Ovary (tissue), 9 donors: ENCODE measurements around the gene SH3RF1. TPM values are rescaled to one million over a fixed set of nuclear protein-coding genes. Genes with fewer than 3 reads are reported as not detected.

Experiments used
- DNase-seq, 5 donors: peaks; one replicate each; pipeline ENCODE4 v3.0.0-alpha.2; 2019 to 2020
- H3K27ac ChIP-seq, 2 donors: fragments of 200-600 bp; one replicate each; pipeline versions ENCODE4 v1.5.1 to v1.8.0; 2019 to 2022
- H3K27me3 ChIP-seq: fragments of 200-600 bp; one replicate; pipeline ENCODE4 v1.8.0; 2022
- H3K36me3 ChIP-seq: fragments of 200-600 bp; sonication (generic); one replicate; pipeline ENCODE4 v1.5.1; 2019
- H3K4me1 ChIP-seq: one replicate; pipeline ENCODE4 v1.8.1; 2013; ENCODE audit warnings: mild to moderate bottlenecking, moderate library complexity; ENCODE audit not compliant: insufficient read depth
- H3K4me3 ChIP-seq: fragments of 200-600 bp; sonication (generic); one replicate; pipeline ENCODE4 v1.5.1; 2017
- H3K9me3 ChIP-seq, 2 donors: fragments of 200-600 bp in 1 of 2; sonication (generic) in 1 of 2; one replicate each; pipeline versions ENCODE4 v1.5.1 to v1.8.1; 2013 to 2019; ENCODE audit warnings: mild to moderate bottlenecking in 1 of 2, moderate library complexity in 1 of 2
- EP300 ChIP-seq: sonication (generic); formaldehyde crosslinking; IDR thresholded peaks from one replicate; pipeline ENCODE4 v1.6.1; 2017; ENCODE audit warnings: antibody characterized with exemption
- POLR2A ChIP-seq: fragments of 450-650 bp; IDR thresholded peaks from one replicate; pipeline ENCODE4 v1.6.1; 2017; ENCODE audit warnings: antibody characterized with exemption, mild to moderate bottlenecking, moderate library complexity
- WGBS, 3 donors: extraction: QIAGEN DNeasy Blood & Tissue Kit in 1 of 3; methylation state at CpG; one replicate each; pipeline versions ENCODE4 v1.1.5 to v1.1.7; 2013 to 2017; 5-methylcytosine and 5-hydroxymethylcytosine counted together
- intact Hi-C, 4 donors: fragments of 100-400 bp; cut with DNase I; formaldehyde crosslinking; loops; one replicate each; pipeline versions ENCODE4 v1.11.0 to v1.15.1; 2022 to 2023
- polyA plus RNA-seq, 2 donors: library from polyadenylated mRNA; stranded (reverse); fragments of 200-250 nt in 1 of 2; fragments of 350-450 nt in 1 of 2; fragmentation: Illumina TruSeq in 1 of 2; extraction: RNeasy Lipid Tissue Mini Kit (QIAGEN cat#74804) in 1 of 2; gene quantifications; one replicate each; pipeline ENCODE4 v1.2.3, GENCODE V29; 2013 to 2014
- total RNA-seq, 7 donors: library from RNA; depleted of rRNA in 2 of 7; stranded (reverse); fragments of >200 nt in 2 of 7; fragmentation: NEBNext Ultra II Directional in 3 of 7; extraction: Animal tissue kit (Norgen Biotek cat#: 25700) in 3 of 7; gene quantifications; one replicate each; pipeline versions ENCODE4 v1.1.0 to v1.2.4, GENCODE V29; 2016 to 2023
- TF ChIP-seq, protein P1 (sequence below), 3 donors: fragments of 450-650 bp in 2 of 3; fragments of 200-600 bp in 1 of 3; IDR thresholded peaks; one replicate each; pipeline versions ENCODE4 v1.5.1 to v1.8.0; 2016 to 2022; ENCODE audit warnings: antibody characterized with exemption in 3 of 3, mild to moderate bottlenecking in 1 of 3
- donor health status: DM: no; HTN: no; CAD: no; lungs with moderate emphysema.
- donor health status: DM: no; HTN: no; CAD: no.
- donor health status: Bipolar disorder and iron deficiency.
- donor health status: DM: yes; HTN: yes; CAD: no.
- donor health status: DM: no; HTN: no; CAD: no.
- donor health status: DM: yes; HTN: yes; CAD: no.

The SH3RF1 gene
- total and polyA plus RNA-seq, 9 donors = 8.2 to 32.6 (median 22.3) TPM

DNA sequence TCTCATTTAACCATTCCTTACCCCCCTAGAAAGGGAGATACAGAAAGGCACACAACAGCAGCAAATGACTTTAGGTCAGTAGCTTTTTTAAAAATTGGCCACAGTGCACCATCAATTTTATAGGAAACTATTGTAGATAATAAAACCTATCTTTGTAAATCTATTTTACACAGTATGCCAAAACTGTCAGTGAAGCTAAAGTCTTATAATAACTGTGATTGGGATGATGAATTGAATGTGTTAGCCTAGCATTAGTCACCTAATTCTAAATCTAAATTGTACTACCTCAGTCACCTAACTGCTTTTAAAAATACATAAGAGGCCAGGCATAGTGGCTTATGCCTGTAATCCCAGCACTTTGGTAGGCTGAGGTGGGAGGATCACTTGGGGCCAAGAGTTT lies 44.2 kb downstream of the SH3RF1 start:
- DNase-seq = no peak
- TF ChIP-seq POLR2A = no peak
- no peak overlapping the region for H3K27ac ChIP-seq
- H3K27me3 ChIP-seq = no peaks in the 10 kb centered on the region
- peaks cover 3% of the 10 kb centered on the region for H3K4me1 ChIP-seq
- no peak overlapping the region for H3K4me3 ChIP-seq
- no peaks in the 10 kb centered on the region for H3K36me3 ChIP-seq
- no peaks in the 10 kb centered on the region for H3K9me3 ChIP-seq
- intact Hi-C loops = no loop called here

DNA sequence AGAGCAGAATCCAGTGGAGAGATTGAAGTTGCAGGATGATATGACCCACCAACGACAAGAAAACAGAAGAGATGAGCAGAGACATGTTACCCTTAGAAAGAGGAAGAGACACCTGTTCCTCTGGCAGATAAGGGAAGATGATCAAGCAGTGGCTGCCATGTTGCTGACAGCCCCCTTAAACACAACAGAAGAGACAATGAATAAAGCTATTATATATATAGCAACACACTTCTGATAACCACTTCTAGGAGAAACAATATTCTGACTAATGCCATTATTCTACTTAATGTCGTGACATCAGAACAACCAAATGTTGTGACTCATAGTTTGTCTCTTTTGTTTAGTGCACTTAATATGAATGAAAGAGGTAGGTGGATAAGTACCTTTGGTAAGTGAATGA lies 44.9 kb downstream of the SH3RF1 start:
- DNase-seq = no peak
- H3K4me1 ChIP-seq = peaks cover 3% of the 10 kb centered on the region
- WGBS, 3 donors = 40 to 55% (median 40%) methylated on average over 2 of the region's 2 CpGs
- no peaks in the 10 kb centered on the region for H3K27me3 ChIP-seq
- no peak overlapping the region for H3K4me3 ChIP-seq
- intact Hi-C loops = no loop called here
- H3K27ac ChIP-seq = no peak overlapping the region
- TF ChIP-seq, protein P1, sequence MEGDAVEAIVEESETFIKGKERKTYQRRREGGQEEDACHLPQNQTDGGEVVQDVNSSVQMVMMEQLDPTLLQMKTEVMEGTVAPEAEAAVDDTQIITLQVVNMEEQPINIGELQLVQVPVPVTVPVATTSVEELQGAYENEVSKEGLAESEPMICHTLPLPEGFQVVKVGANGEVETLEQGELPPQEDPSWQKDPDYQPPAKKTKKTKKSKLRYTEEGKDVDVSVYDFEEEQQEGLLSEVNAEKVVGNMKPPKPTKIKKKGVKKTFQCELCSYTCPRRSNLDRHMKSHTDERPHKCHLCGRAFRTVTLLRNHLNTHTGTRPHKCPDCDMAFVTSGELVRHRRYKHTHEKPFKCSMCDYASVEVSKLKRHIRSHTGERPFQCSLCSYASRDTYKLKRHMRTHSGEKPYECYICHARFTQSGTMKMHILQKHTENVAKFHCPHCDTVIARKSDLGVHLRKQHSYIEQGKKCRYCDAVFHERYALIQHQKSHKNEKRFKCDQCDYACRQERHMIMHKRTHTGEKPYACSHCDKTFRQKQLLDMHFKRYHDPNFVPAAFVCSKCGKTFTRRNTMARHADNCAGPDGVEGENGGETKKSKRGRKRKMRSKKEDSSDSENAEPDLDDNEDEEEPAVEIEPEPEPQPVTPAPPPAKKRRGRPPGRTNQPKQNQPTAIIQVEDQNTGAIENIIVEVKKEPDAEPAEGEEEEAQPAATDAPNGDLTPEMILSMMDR (IDR thresholded peaks at IDR 0.05) = no peak
- TF ChIP-seq POLR2A = no peak
- no peak for TF ChIP-seq EP300
- no peaks in the 10 kb centered on the region for H3K9me3 ChIP-seq
- no peaks in the 10 kb centered on the region for H3K36me3 ChIP-seq

DNA sequence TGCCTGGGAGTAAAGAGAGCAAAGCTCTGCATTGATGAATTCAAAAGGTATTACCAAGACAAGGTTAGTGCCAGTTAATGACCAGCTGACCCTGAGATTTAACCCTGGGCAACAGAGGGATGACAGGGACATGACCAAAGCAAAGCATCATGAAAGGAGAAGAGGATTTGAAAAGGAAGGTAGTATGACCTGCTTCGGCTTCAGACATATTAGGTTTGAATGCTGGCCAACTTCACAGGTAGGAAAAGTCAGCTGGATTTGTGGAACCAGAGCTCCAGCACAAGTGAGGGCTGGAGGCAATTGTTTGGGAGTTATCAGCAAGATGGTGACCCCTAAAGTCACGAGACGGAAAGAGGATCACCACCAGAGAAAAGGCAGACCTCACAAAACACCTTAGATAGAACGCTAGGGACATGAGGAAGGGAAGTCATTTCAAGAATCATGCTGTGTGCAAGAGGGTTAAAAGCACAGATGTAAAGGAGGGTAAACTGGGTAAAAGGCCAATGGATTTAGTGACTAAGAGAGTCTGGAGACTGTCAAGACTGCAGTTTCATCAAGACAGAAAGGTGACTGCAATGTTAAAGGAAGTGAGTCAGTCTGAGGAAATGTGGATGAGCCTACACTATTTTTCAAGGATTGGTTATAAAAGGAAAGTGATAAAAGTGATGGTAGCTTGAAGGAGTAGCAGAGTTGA lies 45.6 kb downstream of the SH3RF1 start:
- TF ChIP-seq, protein P1 (IDR thresholded peaks at IDR 0.05) = no peak

DNA sequence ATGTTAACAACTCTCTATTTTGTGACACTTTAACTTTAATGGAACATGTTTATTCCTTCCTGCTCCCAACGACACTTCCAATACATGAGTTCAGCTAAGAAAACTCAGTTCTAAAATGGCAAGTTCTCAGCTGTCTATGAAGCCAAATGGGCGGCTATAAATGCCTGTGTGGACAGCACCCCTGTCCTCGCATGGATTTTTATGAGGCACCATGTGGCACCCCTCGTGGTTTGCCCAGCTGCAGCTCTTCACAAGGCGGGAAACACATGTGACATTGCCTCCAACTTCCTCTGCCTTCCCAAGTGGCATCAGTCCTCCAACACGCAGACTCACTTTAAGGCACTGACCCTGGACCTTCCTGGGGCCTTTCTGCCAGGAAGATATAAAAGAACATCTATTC lies 48.0 kb downstream of the SH3RF1 start:
- Histone ChIP-seq H3K4me3 (no peak overlapping the region), H3K4me1 (peaks cover 8% of the 10 kb centered on the region), H3K27me3 (no peaks in the 10 kb centered on the region), H3K9me3 (no peaks in the 10 kb centered on the region), H3K27ac (no peak overlapping the region), H3K36me3 (no peaks in the 10 kb centered on the region)
- WGBS, 3 donors = 70 to 74% (median 73%) methylated on average over 6 of the region's 6 CpGs
- TF ChIP-seq, protein P1 (IDR thresholded peaks at IDR 0.05) = no peak
- TF ChIP-seq EP300 = no peak
- no peak for TF ChIP-seq POLR2A
- intact Hi-C loops = no loop called here
- DNase-seq = no peak

More for the DNA sequence above, 45.6 kb downstream of the SH3RF1 start:
- H3K4me1 ChIP-seq = peaks cover 5% of the 10 kb centered on the region
- no peak overlapping the region for H3K27ac ChIP-seq
- 94 to 96% (median 95%) methylated on average over 4 of the region's 4 CpGs for WGBS, 3 donors
- H3K9me3 ChIP-seq = no peaks in the 10 kb centered on the region
- DNase-seq = no peak
- no peak overlapping the region for H3K4me3 ChIP-seq
- no peaks in the 10 kb centered on the region for H3K27me3 ChIP-seq
- H3K36me3 ChIP-seq = no peaks in the 10 kb centered on the region
- intact Hi-C loops = no loop called here

DNA sequence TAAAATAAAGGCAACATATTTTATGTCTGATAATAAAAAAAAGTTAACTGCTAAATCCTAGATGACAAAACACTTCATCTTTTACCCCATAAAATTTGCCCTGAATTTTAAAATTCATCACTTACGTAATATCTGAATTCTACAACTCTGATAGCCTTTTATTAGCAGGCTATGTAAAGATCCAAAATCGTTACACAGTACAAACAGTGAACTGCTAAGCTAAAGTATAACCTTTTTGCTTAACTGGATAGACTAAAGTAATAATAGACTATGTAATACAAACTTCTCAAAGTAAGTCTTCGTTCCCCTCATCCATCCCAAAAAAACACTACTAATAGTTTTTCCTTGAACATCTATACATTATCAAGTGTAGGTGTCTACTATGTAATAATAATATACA lies 49.1 kb downstream of the SH3RF1 start:
- DNase-seq = no peak
- intact Hi-C loops = no loop called here
- TF ChIP-seq EP300 = no peak
- TF ChIP-seq, protein P1 (IDR thresholded peaks at IDR 0.05) = no peak
- no peak for TF ChIP-seq POLR2A
- Histone ChIP-seq H3K4me1 (peaks cover 8% of the 10 kb centered on the region), H3K27me3 (no peaks in the 10 kb centered on the region), H3K4me3 (no peak overlapping the region), H3K36me3 (no peaks in the 10 kb centered on the region), H3K9me3 (no peaks in the 10 kb centered on the region), H3K27ac (no peak overlapping the region)
- 94 to 97% (median 95%) methylated on average over 3 of the region's 3 CpGs for WGBS, 3 donors
